CD14-positive monocyte (primary cell): ENCODE measurements around the gene COQ7. TPM values are rescaled to one million over a fixed set of nuclear protein-coding genes. Genes with fewer than 3 reads are reported as not detected.

ENCODE experiments used
- DNase-seq, 3 donors: peaks; one replicate each; pipeline ENCODE4 v3.0.0-alpha.2; 2011 to 2022
- H2AFZ ChIP-seq: 2 replicates; pipeline ENCODE4 v1.6.0; 2012; ENCODE audit warnings: mild to moderate bottlenecking, low read depth, low read length, inconsistent platforms; ENCODE audit not compliant: insufficient read depth, poor library complexity, severe bottlenecking
- H3K27ac ChIP-seq, 2 donors: 1 replicate in 1 of 2; 2 replicates in 1 of 2; pipeline ENCODE4 v1.5.1; 2012 to 2013; ENCODE audit warnings: low read length in 2 of 2, control low read depth in 1 of 2, inconsistent platforms in 1 of 2, low read depth in 1 of 2, mild to moderate bottlenecking in 1 of 2
- H3K27me3 ChIP-seq, 2 donors: one replicate each; pipeline versions ENCODE4 v1.6.0 to v1.6.1; 2011 to 2013; ENCODE audit warnings: low read length in 2 of 2; ENCODE audit not compliant: control insufficient read depth in 2 of 2, insufficient read depth in 2 of 2
- H3K36me3 ChIP-seq, 2 donors: replicated peaks in 1 of 2; 1 replicate in 1 of 2; 2 replicates in 1 of 2; pipeline versions ENCODE4 v1.5.1 to v1.6.1; 2012 to 2013; ENCODE audit warnings: low read length in 2 of 2, control low read depth in 1 of 2, inconsistent platforms in 1 of 2, mild to moderate bottlenecking in 1 of 2; ENCODE audit not compliant: insufficient read depth in 2 of 2, control insufficient read depth in 1 of 2
- H3K4me1 ChIP-seq, 2 donors: 1 replicate in 1 of 2; 2 replicates in 1 of 2; pipeline versions ENCODE4 v1.5.1 to v1.6.1; 2012 to 2013; ENCODE audit warnings: low read length in 2 of 2, control low read depth in 1 of 2, inconsistent platforms in 1 of 2, mild to moderate bottlenecking in 1 of 2, moderate library complexity in 1 of 2; ENCODE audit not compliant: insufficient read depth in 2 of 2, control insufficient read depth in 1 of 2
- H3K4me2 ChIP-seq: replicated peaks from 2 replicates; pipeline ENCODE3; 2012; ENCODE audit warnings: low read length, moderate library complexity, mild to moderate bottlenecking; ENCODE audit not compliant: poor library complexity, severe bottlenecking; ENCODE audit errors: extremely low read depth
- H3K4me3 ChIP-seq, 3 experiments: fragments of 200-600 bp in 1 of 3; sonication (generic) in 1 of 3; replicated peaks in 1 of 3; 1 replicate in 2 of 3; 2 replicates in 1 of 3; pipeline ENCODE4 v1.5.1; 2011 to 2013; ENCODE audit warnings: low read length in 3 of 3, mild to moderate bottlenecking in 3 of 3, control low read depth in 2 of 3, low read depth in 2 of 3, inconsistent platforms in 1 of 3, moderate library complexity in 1 of 3
- H3K79me2 ChIP-seq: 2 replicates; pipeline ENCODE4 v1.6.0; 2012; ENCODE audit warnings: mild to moderate bottlenecking, control low read depth, inconsistent platforms, low read length, moderate library complexity; ENCODE audit not compliant: insufficient read depth
- H3K9ac ChIP-seq: 2 replicates; pipeline ENCODE4 v1.6.0; 2017; ENCODE audit warnings: low read length, mild to moderate bottlenecking; ENCODE audit not compliant: insufficient read depth, poor library complexity, severe bottlenecking
- H3K9me3 ChIP-seq, 2 donors: replicated peaks in 1 of 2; 1 replicate in 1 of 2; 2 replicates in 1 of 2; pipeline versions ENCODE4 v1.5.1 to v1.6.1; 2012 to 2013; ENCODE audit warnings: low read length in 2 of 2, control low read depth in 1 of 2; ENCODE audit not compliant: control insufficient read depth in 1 of 2, insufficient read depth in 1 of 2
- H4K20me1 ChIP-seq: 2 replicates; pipeline ENCODE4 v1.6.0; 2012; ENCODE audit warnings: mild to moderate bottlenecking, low read length, control low read depth, moderate library complexity; ENCODE audit not compliant: insufficient read depth
- H3K27ac Mint-ChIP-seq, 7 donors: one replicate each; pipeline ENCODE4 v1.8.0; 2020; ENCODE audit warnings: mild to moderate bottlenecking in 7 of 7, mixed read lengths in 7 of 7, moderate library complexity in 6 of 7, inconsistent platforms in 2 of 7
- H3K27me3 Mint-ChIP-seq, 3 donors: one replicate each; pipeline ENCODE4 v1.8.0; 2021 to 2022; ENCODE audit warnings: low read depth in 3 of 3, mild to moderate bottlenecking in 3 of 3, mixed read lengths in 3 of 3, moderate library complexity in 3 of 3, inconsistent platforms in 1 of 3
- H3K36me3 Mint-ChIP-seq, 2 donors: one replicate each; pipeline ENCODE4 v1.8.0; 2020; ENCODE audit warnings: mixed read lengths in 2 of 2, inconsistent platforms in 1 of 2, mild to moderate bottlenecking in 1 of 2
- H3K4me1 Mint-ChIP-seq: one replicate; pipeline ENCODE4 v1.8.0; 2020; ENCODE audit warnings: mild to moderate bottlenecking, mixed read lengths
- H3K4me3 Mint-ChIP-seq, 2 donors: one replicate each; pipeline ENCODE4 v1.8.0; 2020; ENCODE audit warnings: mild to moderate bottlenecking in 2 of 2, mixed read lengths in 2 of 2, moderate library complexity in 1 of 2
- H3K9me3 Mint-ChIP-seq, 7 donors: one replicate each; pipeline ENCODE4 v1.8.0; 2020 to 2022; ENCODE audit warnings: mixed read lengths in 7 of 7, mild to moderate bottlenecking in 6 of 7, moderate library complexity in 6 of 7, inconsistent platforms in 2 of 7
- CTCF ChIP-seq: fragments of 200-600 bp; IDR thresholded peaks from one replicate; pipeline ENCODE4 v1.8.0; 2022; ENCODE audit warnings: antibody characterized with exemption, mild to moderate bottlenecking
- WGBS: methylation state at CpG from one replicate; pipeline ENCODE4 v1.1.5; 2013; ENCODE audit warnings: missing lambda C conversion rate; ENCODE audit not compliant: insufficient coverage; 5-methylcytosine and 5-hydroxymethylcytosine counted together
- intact Hi-C, 2 donors: fragments of 100-400 bp; cut with micrococcal nuclease; formaldehyde crosslinking; loops; one replicate each; pipeline versions ENCODE4 v1.15.0 to v1.15.1; 2023
- polyA plus RNA-seq, 3 donors: library from polyadenylated mRNA; depleted of rRNA in 1 of 3; unstranded in 2 of 3; stranded (reverse) in 1 of 3; fragments of 300-500 nt in 2 of 3; fragments of >200 nt in 1 of 3; fragmentation: Illumina TruSeq in 2 of 3; gene quantifications; 1 replicate in 2 of 3; 2 replicates in 1 of 3; pipeline ENCODE4 v1.2.3, GENCODE V29; 2012 to 2021

COQ7 gene
- polyA plus RNA-seq, 3 donors: 6.5 to 13.3 (median 12.2) TPM

DNA sequence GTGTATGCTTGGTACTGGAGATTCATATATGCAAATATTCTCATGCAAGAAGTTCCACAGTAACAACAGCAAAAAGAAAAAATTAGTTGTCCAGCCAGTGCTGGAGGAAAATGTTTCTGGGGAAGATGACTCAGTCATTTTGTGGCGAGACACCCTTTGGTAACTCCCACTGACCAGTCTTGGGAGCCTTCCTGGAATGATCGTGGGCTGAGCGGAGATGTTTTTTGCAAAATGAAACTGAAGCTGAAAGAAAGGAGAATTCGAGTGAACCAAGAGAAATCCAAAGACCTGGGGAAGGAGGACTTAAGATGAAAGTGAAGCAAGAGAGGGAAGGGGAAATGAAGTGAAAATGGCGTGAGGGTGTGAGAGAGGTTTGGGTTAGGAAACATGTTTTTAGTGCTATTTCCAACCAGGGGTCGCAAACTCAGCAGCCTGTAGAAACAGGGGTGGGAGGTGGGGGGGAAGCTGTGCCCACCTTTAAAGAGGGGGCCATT is 51.6 kb downstream of the COQ7 start:
- Histone ChIP-seq H3K79me2 (peaks cover 53% of the 10 kb centered on the region), H3K4me1 (peaks cover 64 to 72% of the 10 kb centered on the region in 2 donors), H4K20me1 (peaks cover 28% of the 10 kb centered on the region), H3K36me3 (peaks cover 0 to 9% of the 10 kb centered on the region in 2 donors), H3K4me2 (peak overlapping the region; percentile 87), H3K27me3 (no peaks in the 10 kb centered on the region), H3K9ac (peak overlapping the region; percentile 72), H3K27ac (peak overlapping the region; percentile 81 to 94), H3K4me3 (peak overlapping the region; percentile 41 to 78 (median 53)), H3K9me3 (no peaks in the 10 kb centered on the region), H2AFZ (peak overlapping the region; percentile 43)
- Mint-ChIP-seq H3K4me1 (peaks cover 59% of the 10 kb centered on the region), H3K27me3 (no peaks in the 10 kb centered on the region), H3K27ac (peak overlapping the region; percentile 90 to 98 (median 94)), H3K9me3 (no peaks in the 10 kb centered on the region), H3K36me3 (peaks cover 18 to 21% of the 10 kb centered on the region in 2 donors), H3K4me3 (peak overlapping the region; percentile 77 to 90)
- WGBS: 0% methylated on average over 6 of the region's 6 CpGs
- intact Hi-C loops: no loop called here
- peak; percentile 82 to 92 (median 90) for DNase-seq
- TF ChIP-seq CTCF: no peak

- H3K36me3 ChIP-seq: peaks cover 0 to 9% of the 10 kb centered on the region in 2 donors
- no peak for TF ChIP-seq CTCF
- peaks cover 62 to 67% of the 10 kb centered on the region in 2 donors for H3K4me1 ChIP-seq
- H2AFZ ChIP-seq: peak overlapping the region; percentile 43
- Mint-ChIP-seq H3K4me3 (peak overlapping the region in 1 of 2 donors; percentile 77), H3K36me3 (peaks cover 18 to 21% of the 10 kb centered on the region in 2 donors), H3K9me3 (no peaks in the 10 kb centered on the region), H3K27me3 (no peaks in the 10 kb centered on the region), H3K4me1 (peaks cover 58% of the 10 kb centered on the region), H3K27ac (peak overlapping the region; percentile 90 to 98 (median 94))
- peak overlapping the region; percentile 72 for H3K9ac ChIP-seq
- intact Hi-C loops: no loop called here
- H4K20me1 ChIP-seq: peaks cover 28% of the 10 kb centered on the region
- H3K27me3 ChIP-seq: no peaks in the 10 kb centered on the region
- peak overlapping the region; percentile 87 for H3K4me2 ChIP-seq
- peaks cover 49% of the 10 kb centered on the region for H3K79me2 ChIP-seq
- DNase-seq: peak in 2 of 3 donors; percentile 55 to 59
- H3K9me3 ChIP-seq: no peaks in the 10 kb centered on the region
- peak overlapping the region; percentile 81 to 94 for H3K27ac ChIP-seq
- peak overlapping the region; percentile 41 to 78 (median 53) for H3K4me3 ChIP-seq
- no CpG with 5 or more reads among the region's 5 CpGs for WGBS
Observed at GRCh38 chr16:19119564-19119963, 52.1 kb downstream of the COQ7 start.
